ENCODE results near the gene CCT7. TPM values are rescaled to one million over a fixed set of nuclear protein-coding genes. Genes with fewer than 3 reads are reported as not detected.

Gene CCT7
- total RNA-seq, 1 experiment from 2014 or later = 482 TPM

DNA sequence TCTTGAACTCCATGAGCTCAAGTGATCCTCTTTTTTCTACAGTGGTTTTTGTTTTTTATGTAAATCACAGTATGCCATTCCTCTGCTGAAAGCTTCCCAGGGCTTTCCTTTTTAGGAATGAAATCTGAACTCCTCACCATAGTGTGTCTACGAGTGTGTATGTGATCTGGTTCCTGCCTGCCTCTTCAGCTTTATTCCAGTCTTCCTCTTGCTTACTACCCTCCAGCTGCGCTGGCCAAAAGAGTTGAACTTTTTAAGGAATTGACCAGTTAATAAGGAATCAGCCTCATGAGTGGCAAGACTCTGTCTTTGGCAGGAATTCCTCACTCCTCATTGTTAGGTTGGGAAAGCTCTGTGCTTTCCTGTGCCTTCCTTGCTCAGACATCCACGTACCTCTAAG, 4.0 kb downstream of the CCT7 start:
- H3K9me3 Mint-ChIP-seq = no peaks in the 10 kb centered on the region
- peak overlapping the region; percentile 44 for H3K4me3 Mint-ChIP-seq
- ATAC-seq (no peak), DNase-seq (ENCODE audit: low spot score) (no peak)
- peak overlapping the region; percentile 98 for H3K27ac Mint-ChIP-seq
- H3K4me1 Mint-ChIP-seq = peaks cover 31% of the 10 kb centered on the region
- no peaks in the 10 kb centered on the region for H3K27me3 Mint-ChIP-seq (ENCODE audit: low read depth)
- ChIA-PET POLR2A (interaction anchor here (1.6 to 1.8 kb wide), 2 partner anchors 31 to 47 kb away, joined by 3 to 12 read pairs; no protein-coding TSS in a partner anchor), CTCF (interaction anchor here (1.3 to 2.8 kb wide), 3 partner anchors 18 to 52 kb away, joined by 4 to 18 read pairs (median 8); no protein-coding TSS in a partner anchor)
- H3K36me3 Mint-ChIP-seq = peaks cover 35% of the 10 kb centered on the region
- TF ChIP-seq FOXK1 (CRISPR knock-in tag; IDR thresholded peaks at IDR 0.05) (no peak), ESRRA (CRISPR knock-in tag; IDR thresholded peaks at IDR 0.05; ENCODE audit: borderline replicate concordance) (no peak), ZNF423 (CRISPR knock-in tag; IDR thresholded peaks at IDR 0.05) (no peak), IRF1 (CRISPR knock-in tag; IDR thresholded peaks at IDR 0.05) (no peak), E2F5 (CRISPR knock-in tag; IDR thresholded peaks at IDR 0.05) (no peak), ZNF138 (CRISPR knock-in tag; conservative IDR thresholded peaks at IDR 0.05) (no peak), GRHL2 (CRISPR knock-in tag; IDR thresholded peaks at IDR 0.05; ENCODE audit: insufficient replicate concordance, severe bottlenecking) (no peak)
- TF ChIP-seq, protein P1, sequence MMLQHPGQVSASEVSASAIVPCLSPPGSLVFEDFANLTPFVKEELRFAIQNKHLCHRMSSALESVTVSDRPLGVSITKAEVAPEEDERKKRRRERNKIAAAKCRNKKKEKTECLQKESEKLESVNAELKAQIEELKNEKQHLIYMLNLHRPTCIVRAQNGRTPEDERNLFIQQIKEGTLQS (CRISPR knock-in tag; conservative IDR thresholded peaks at IDR 0.05) = no peak
- TF ChIP-seq, protein P2, sequence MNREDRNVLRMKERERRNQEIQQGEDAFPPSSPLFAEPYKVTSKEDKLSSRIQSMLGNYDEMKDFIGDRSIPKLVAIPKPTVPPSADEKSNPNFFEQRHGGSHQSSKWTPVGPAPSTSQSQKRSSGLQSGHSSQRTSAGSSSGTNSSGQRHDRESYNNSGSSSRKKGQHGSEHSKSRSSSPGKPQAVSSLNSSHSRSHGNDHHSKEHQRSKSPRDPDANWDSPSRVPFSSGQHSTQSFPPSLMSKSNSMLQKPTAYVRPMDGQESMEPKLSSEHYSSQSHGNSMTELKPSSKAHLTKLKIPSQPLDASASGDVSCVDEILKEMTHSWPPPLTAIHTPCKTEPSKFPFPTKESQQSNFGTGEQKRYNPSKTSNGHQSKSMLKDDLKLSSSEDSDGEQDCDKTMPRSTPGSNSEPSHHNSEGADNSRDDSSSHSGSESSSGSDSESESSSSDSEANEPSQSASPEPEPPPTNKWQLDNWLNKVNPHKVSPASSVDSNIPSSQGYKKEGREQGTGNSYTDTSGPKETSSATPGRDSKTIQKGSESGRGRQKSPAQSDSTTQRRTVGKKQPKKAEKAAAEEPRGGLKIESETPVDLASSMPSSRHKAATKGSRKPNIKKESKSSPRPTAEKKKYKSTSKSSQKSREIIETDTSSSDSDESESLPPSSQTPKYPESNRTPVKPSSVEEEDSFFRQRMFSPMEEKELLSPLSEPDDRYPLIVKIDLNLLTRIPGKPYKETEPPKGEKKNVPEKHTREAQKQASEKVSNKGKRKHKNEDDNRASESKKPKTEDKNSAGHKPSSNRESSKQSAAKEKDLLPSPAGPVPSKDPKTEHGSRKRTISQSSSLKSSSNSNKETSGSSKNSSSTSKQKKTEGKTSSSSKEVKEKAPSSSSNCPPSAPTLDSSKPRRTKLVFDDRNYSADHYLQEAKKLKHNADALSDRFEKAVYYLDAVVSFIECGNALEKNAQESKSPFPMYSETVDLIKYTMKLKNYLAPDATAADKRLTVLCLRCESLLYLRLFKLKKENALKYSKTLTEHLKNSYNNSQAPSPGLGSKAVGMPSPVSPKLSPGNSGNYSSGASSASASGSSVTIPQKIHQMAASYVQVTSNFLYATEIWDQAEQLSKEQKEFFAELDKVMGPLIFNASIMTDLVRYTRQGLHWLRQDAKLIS (CRISPR knock-in tag; IDR thresholded peaks at IDR 0.05; ENCODE audit: borderline replicate concordance) = no peak
- TF ChIP-seq, protein P3, sequence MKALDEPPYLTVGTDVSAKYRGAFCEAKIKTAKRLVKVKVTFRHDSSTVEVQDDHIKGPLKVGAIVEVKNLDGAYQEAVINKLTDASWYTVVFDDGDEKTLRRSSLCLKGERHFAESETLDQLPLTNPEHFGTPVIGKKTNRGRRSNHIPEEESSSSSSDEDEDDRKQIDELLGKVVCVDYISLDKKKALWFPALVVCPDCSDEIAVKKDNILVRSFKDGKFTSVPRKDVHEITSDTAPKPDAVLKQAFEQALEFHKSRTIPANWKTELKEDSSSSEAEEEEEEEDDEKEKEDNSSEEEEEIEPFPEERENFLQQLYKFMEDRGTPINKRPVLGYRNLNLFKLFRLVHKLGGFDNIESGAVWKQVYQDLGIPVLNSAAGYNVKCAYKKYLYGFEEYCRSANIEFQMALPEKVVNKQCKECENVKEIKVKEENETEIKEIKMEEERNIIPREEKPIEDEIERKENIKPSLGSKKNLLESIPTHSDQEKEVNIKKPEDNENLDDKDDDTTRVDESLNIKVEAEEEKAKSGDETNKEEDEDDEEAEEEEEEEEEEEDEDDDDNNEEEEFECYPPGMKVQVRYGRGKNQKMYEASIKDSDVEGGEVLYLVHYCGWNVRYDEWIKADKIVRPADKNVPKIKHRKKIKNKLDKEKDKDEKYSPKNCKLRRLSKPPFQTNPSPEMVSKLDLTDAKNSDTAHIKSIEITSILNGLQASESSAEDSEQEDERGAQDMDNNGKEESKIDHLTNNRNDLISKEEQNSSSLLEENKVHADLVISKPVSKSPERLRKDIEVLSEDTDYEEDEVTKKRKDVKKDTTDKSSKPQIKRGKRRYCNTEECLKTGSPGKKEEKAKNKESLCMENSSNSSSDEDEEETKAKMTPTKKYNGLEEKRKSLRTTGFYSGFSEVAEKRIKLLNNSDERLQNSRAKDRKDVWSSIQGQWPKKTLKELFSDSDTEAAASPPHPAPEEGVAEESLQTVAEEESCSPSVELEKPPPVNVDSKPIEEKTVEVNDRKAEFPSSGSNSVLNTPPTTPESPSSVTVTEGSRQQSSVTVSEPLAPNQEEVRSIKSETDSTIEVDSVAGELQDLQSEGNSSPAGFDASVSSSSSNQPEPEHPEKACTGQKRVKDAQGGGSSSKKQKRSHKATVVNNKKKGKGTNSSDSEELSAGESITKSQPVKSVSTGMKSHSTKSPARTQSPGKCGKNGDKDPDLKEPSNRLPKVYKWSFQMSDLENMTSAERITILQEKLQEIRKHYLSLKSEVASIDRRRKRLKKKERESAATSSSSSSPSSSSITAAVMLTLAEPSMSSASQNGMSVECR (CRISPR knock-in tag; IDR thresholded peaks at IDR 0.05; ENCODE audit: borderline replicate concordance) = no peak
- TF ChIP-seq, protein P4, sequence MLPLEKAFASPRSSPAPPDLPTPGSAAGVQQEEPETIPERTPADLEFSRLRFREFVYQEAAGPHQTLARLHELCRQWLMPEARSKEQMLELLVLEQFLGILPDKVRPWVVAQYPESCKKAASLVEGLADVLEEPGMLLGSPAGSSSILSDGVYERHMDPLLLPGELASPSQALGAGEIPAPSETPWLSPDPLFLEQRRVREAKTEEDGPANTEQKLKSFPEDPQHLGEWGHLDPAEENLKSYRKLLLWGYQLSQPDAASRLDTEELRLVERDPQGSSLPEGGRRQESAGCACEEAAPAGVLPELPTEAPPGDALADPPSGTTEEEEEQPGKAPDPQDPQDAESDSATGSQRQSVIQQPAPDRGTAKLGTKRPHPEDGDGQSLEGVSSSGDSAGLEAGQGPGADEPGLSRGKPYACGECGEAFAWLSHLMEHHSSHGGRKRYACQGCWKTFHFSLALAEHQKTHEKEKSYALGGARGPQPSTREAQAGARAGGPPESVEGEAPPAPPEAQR (CRISPR knock-in tag; IDR thresholded peaks at IDR 0.05) = no peak

DNA sequence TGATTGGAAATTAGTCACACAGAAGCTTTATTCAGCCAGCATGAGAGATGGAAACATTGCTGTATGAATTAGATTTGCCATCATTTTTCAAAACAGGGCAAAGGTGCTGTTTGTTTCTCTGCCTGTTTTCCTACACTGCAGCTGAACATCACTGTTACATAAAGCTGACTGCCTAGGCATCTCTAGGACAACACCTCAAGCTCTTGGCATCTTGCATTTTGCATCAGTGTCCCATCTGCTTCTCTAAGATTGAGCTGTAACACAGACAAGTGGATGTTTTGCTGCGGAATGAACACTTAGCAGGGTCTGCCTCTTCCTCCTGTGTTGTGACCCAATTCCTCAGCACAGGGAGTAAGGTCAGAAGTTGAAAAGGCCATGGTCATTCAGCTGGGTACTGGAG, 4.9 kb downstream of the CCT7 start:
- Mint-ChIP-seq H3K4me1 (peaks cover 31% of the 10 kb centered on the region), H3K9me3 (no peaks in the 10 kb centered on the region), H3K4me3 (no peak overlapping the region), H3K36me3 (peaks cover 42% of the 10 kb centered on the region), H3K27ac (peak overlapping the region; percentile 98), H3K27me3 (ENCODE audit: low read depth) (no peaks in the 10 kb centered on the region)
- ATAC-seq (no peak), DNase-seq (ENCODE audit: low spot score) (no peak)
- CTCF ChIA-PET = interaction anchor here (1.3 to 2.8 kb wide), 3 partner anchors 17 to 51 kb away, joined by 4 to 18 read pairs (median 8); no protein-coding TSS in a partner anchor
- POLR2A ChIA-PET = interaction anchor here (1.6 kb wide), 1 partner anchor 46 kb away, joined by 3 read pairs; no protein-coding TSS in a partner anchor
- TF ChIP-seq, protein P5, sequence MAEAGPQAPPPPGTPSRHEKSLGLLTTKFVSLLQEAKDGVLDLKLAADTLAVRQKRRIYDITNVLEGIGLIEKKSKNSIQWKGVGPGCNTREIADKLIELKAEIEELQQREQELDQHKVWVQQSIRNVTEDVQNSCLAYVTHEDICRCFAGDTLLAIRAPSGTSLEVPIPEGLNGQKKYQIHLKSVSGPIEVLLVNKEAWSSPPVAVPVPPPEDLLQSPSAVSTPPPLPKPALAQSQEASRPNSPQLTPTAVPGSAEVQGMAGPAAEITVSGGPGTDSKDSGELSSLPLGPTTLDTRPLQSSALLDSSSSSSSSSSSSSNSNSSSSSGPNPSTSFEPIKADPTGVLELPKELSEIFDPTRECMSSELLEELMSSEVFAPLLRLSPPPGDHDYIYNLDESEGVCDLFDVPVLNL (CRISPR knock-in tag; IDR thresholded peaks at IDR 0.05; ENCODE audit: borderline replicate concordance, low read depth) = no peak
- no peak for TF ChIP-seq TP53 (CRISPR knock-in tag; IDR thresholded peaks at IDR 0.05)
- no peak for TF ChIP-seq E2F5 (CRISPR knock-in tag; IDR thresholded peaks at IDR 0.05)
- no peak for TF ChIP-seq CREB1 (CRISPR knock-in tag; IDR thresholded peaks at IDR 0.05)
- no peak for TF ChIP-seq EMX1 (CRISPR knock-in tag; IDR thresholded peaks at IDR 0.05)
- TF ChIP-seq NFE2L1 (CRISPR knock-in tag; IDR thresholded peaks at IDR 0.05) = no peak
- no peak for TF ChIP-seq CTCF (IDR thresholded peaks at IDR 0.05)

Data from WTC11 (cell line).